IgD-negative memory B cell (primary cell): ENCODE data around the gene PLA2G6. TPM values are rescaled to one million over a fixed set of nuclear protein-coding genes. Genes with fewer than 3 reads are reported as not detected.
A peak's percentile ranks its signal among the peaks of the same experiment; 100 is the strongest.

Experiments
- H3K27ac Mint-ChIP-seq, 3 donors: one replicate each; pipeline ENCODE4 v1.8.0; 2020 to 2022; ENCODE audit warnings: mild to moderate bottlenecking in 3 of 3, mixed read lengths in 3 of 3, moderate library complexity in 1 of 3
- H3K27me3 Mint-ChIP-seq: one replicate; pipeline ENCODE4 v1.8.0; 2021; ENCODE audit warnings: mixed read lengths
- H3K36me3 Mint-ChIP-seq: one replicate; pipeline ENCODE4 v1.8.0; 2020; ENCODE audit warnings: mild to moderate bottlenecking, mixed read lengths
- H3K4me1 Mint-ChIP-seq, 3 donors: one replicate each; pipeline ENCODE4 v1.8.0; 2020 to 2022; ENCODE audit warnings: mixed read lengths in 3 of 3, mild to moderate bottlenecking in 1 of 3
- H3K4me3 Mint-ChIP-seq, 4 donors: one replicate each; pipeline ENCODE4 v1.8.0; 2020 to 2022; ENCODE audit warnings: mild to moderate bottlenecking in 4 of 4, mixed read lengths in 4 of 4, moderate library complexity in 3 of 4
- H3K9me3 Mint-ChIP-seq, 3 donors: one replicate each; pipeline ENCODE4 v1.8.0; 2020 to 2021; ENCODE audit warnings: mixed read lengths in 3 of 3, mild to moderate bottlenecking in 1 of 3
- polyA plus RNA-seq: library from polyadenylated mRNA; unstranded; fragments of 300-500 nt; fragmentation: Illumina TruSeq; gene quantifications from one replicate; pipeline ENCODE4 v1.2.3, GENCODE V29; 2021

Gene PLA2G6
- polyA plus RNA-seq, 1 donor from 2014 or later = 3.0 TPM

DNA sequence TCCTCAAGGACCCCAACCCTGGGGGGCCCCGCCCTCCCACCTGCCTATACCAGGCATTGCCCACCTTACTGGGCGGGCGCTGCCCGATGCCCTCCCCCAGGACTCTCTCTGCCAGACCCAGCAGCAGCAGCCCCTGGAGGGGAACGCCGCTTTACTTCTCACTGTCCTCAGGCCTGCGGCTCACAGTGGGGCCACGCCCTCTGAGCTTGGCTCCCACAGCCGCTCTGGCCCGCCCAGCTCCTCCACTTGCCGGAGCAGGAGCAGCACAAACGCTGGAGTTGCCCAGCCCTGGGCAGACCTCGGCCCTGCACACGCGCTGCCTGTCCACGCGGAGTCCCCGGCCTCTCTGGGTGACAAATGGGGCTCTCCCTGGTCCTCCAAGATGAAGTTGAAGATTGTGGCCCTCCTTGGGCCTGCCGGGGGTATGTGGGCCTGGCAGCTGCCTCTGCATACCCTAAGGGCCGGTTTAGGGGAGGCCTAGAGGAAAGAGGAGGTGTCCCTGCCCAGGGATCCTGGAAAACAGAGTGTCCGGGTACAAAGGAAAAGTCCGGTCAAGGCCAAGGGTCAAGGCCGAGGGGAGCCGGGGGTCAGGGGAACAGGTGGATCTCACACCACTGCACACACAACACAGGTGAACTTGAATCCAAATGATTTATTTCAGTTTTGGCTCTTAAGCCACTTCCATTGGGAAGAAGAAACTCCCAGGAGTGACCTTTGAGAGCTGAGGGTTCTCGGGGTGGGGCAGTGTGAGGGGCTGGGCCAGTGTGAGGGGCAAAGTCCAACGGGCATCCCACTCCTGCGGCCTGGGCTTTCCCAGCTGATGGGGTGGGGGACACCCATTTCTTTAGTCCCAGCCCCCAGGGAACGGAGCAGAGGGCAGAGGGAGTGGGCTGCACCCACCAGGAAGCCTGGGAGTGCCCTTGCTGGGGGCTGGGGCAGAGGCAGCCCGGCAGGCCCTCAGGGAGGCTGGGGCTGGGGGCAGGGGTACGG is 70.5 kb downstream of the PLA2G6 start:
- Mint-ChIP-seq H3K9me3 (no peaks in the 10 kb centered on the region), H3K27ac (peak overlapping the region in 1 of 3 donors; percentile 74), H3K4me1 (peaks cover 2 to 4% (median 2%) of the 10 kb centered on the region in 3 donors), H3K27me3 (no peaks in the 10 kb centered on the region), H3K4me3 (no peak overlapping the region), H3K36me3 (peaks cover 5% of the 10 kb centered on the region)

DNA sequence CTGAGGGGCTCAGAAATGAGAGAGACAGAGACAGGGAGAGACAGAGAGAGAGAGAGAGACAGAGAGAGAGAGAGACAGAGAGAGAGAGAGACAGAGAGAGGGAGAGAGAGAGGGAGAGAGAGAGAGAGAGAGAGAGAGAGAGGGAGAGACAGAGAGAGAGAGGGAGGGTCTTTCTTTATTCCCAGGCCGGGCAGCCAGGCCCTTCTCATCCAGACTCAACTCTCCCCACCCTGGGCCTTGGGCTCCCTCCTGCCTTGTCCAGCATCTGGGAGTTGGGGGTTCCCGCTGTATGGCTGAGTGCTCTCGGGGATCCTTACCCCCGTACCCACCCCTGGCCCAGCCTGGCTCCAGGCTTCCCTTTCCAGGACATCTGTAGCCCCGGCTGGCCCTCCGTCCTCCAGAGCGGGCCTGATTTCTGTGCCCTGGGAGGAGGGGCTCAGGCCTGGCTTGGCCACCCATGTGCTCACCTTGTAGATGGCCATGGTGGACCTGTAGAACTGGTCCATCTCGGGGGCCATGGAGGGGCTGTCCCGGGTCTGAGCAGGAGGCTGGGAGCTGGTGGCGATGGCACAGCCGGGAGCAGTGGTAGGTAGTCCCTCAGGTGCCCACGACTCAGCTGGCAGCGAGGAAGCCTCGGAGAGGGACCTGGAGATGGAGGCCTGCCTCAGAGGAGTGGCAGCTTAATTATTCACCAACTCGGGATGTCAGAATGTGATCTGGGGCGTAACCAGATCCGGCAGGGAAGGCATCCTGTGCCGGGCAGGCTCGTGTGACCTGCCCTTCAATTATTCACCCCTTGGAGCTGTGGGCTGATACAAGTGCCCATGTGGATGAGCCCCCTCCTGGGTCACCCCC is 71.4 kb downstream of the PLA2G6 start, which contains the start of gene BAIAP2L2:
BAIAP2L2 (minus strand) TSS at position 677 of the 855 bp plus-strand sequence; CDS start at position 518, 159 bp downstream.
- Mint-ChIP-seq H3K36me3 (peaks cover 5% of the 10 kb centered on the region), H3K27ac (peak within 1 kb of the TSS in 1 of 3 donors; percentile 74), H3K9me3 (no peaks in the 10 kb centered on the region), H3K27me3 (no peaks in the 10 kb centered on the region), H3K4me3 (no peak within 1 kb of the TSS), H3K4me1 (peaks cover 2 to 4% (median 2%) of the 10 kb centered on the region in 3 donors)

DNA sequence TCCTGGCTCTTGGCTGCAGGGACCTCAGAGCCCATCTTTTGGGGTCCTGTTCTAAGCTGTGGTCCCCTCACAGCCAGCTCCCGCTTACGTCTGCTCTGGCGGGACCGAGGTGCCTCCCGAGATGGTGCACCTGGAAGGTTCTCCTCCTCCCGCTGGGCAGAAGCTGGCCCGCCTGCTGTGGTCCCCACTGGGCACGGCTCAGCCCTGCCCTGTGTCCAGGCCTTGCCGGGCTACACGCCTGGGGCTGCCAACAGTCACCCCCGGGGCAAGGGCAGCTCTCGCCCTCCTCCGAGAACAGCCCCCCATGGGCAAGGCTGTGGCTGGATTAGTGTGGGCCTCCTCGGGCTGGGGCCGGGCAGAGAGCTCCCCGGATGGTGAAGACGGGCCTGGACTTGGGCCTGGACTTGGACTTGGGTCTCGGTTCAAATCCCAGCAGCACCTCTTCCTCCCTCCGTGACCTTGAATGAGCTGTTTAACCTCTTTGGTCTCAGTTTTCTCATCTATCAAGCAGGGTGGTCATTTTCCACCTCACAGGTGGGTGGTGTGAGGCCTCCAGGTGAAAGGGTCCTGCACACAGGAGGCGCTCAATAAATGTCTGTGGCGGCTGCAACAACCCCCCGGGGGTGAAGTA is 72.1 kb downstream of the PLA2G6 start:
- H3K27me3 Mint-ChIP-seq = no peaks in the 10 kb centered on the region
- H3K27ac Mint-ChIP-seq = no peak overlapping the region
- no peak overlapping the region for H3K4me3 Mint-ChIP-seq
- peaks cover 2 to 3% (median 2%) of the 10 kb centered on the region in 3 donors for H3K4me1 Mint-ChIP-seq
- H3K36me3 Mint-ChIP-seq = peaks cover 5% of the 10 kb centered on the region
- H3K9me3 Mint-ChIP-seq = no peaks in the 10 kb centered on the region

DNA sequence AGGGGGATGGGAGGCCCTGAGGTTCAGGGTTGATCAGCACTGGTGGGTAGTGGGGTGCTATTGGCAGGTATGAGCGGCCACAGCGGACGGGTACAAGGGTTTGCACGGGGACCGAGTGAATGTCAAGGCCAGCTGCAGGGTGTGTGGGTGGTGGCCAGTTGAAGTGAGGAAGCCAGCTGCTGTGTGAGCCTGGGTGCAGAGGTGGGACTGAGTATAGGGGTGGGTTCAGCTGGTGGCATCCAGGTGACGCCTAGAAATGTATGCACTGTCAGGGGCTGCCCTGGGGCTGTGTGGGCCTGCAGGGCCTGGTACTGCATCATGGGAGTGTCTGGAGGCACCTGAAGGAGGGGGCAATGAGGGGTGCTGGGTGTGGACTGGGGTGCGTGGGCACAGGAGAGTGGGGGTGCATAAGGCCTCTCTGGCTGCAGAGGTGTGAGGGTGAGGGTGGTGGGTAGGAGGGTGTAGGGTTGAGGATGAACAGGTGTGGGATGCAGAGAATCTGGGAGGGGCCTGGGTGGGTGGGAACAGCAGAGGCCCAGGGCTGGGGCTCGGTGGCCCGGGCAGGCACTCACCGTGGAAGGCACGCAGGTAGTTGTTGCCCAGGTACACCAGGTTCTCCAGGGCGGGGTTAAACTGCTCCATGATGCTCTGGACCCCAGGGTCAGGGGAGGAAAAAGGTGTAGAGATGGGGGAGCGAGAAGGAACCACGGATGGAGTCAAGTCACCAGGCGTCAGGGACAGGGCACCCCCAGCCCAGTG is 72.9 kb downstream of the PLA2G6 start:
- Mint-ChIP-seq H3K9me3 (no peaks in the 10 kb centered on the region), H3K4me1 (peaks cover 0 to 2% (median 0%) of the 10 kb centered on the region in 3 donors), H3K4me3 (no peak overlapping the region), H3K27me3 (peaks cover 1% of the 10 kb centered on the region), H3K27ac (no peak overlapping the region), H3K36me3 (peaks cover 3% of the 10 kb centered on the region)

DNA sequence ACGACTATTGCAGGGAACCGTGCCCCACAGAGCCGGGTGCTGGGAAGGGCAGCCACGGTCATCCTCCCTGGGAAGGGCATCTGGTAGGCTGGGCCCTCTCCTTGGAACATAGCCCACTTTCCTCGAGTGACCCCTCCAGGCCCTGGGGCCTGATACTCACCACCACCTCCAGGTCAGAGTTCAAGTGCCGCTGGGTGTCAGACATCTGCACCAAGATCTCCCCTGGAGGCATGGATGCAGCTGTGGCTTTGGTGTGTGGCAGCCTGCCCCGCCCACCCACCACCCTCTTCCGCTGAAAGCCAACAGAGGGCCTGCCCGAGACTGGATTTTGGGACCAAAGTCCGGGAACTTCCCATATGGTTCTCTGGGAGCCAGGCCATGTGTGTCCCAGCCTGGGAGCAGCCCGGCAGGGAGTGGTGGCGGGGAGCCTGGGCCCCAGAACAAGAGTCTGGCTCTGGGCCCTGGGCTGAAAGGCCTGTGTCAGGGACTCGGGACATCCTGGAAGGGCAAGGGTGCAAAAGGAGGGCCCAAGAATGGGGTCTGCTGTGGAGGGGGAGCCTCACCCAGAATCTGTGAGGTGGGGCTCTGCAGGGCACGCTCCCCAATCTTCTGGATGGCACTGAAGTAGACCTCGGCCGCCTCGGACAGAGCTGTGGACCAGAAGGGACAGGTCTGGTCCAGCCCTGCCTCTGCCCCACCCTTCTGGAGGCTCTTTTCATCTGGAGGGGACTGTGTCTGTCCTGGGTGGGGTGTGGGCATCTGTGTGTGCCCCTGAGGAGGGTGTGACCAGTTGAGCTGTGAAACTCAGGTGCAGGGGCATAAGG is 73.7 kb downstream of the PLA2G6 start:
- Mint-ChIP-seq H3K4me1 (peaks cover 0 to 4% (median 0%) of the 10 kb centered on the region in 3 donors), H3K27ac (no peak overlapping the region), H3K4me3 (peak overlapping the region in 1 of 4 donors; percentile 28), H3K27me3 (peaks cover 1% of the 10 kb centered on the region), H3K36me3 (peaks cover 3% of the 10 kb centered on the region), H3K9me3 (no peaks in the 10 kb centered on the region)

DNA sequence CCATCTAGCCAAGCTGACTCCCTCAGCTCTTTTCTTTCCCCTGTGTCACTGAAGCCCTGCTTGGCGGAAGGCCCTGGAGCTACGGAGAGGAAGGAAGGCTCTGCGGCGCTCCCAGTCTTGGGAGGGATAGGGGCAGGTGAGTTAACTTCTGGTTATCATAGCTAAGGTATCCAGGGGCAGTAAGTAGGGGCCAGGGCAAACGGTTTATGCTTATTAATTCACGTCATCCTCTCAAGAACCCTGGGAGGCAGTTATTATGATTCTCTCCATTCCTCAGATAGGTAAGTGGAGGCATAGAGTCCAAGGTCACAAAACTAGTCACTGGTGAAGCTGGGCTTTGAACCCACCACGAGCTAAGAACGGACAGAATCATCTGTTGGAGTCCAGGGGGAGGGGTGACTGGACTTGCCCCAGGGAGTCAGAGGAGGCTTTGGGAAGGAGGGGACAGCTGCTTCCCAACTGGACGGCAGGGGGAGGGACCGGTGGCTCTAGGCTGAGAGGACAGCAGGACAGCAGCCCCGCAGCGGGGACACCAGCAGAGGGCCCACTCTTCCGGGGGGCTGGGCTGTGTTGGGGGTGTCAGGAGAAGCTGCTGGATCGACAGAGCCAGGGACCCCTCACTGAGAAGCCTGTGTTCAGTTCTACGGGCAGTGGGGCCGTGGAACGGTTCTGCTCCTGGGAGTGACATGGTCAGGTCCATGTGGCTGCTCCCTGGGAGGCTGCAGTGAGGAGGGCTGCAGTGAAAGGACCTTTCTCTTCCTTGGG is 74.6 kb downstream of the PLA2G6 start:
- H3K4me3 Mint-ChIP-seq = no peak overlapping the region
- H3K27ac Mint-ChIP-seq = no peak overlapping the region
- peaks cover 1% of the 10 kb centered on the region for H3K27me3 Mint-ChIP-seq
- peaks cover 0 to 4% (median 0%) of the 10 kb centered on the region in 3 donors for H3K4me1 Mint-ChIP-seq
- H3K9me3 Mint-ChIP-seq = no peaks in the 10 kb centered on the region
- H3K36me3 Mint-ChIP-seq = peaks cover 3% of the 10 kb centered on the region

DNA sequence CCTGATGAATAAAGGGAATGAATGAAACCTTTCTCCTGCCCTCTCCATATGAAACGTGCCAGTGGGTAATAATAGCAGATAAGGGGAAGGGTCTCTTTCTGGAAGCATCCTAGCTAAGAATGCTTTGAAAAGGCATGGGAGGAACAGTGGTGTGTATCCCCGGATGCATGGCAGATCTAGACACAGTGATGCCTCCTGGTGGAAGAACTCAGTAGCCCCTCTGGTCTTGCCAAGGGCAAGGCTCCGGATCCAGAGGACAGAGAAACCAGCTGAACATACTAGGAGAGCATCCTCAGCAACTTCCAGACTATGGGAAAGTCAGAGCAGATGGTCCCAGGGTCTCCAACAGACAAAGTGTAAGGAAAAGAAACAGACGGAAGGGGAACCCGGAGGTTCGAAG is 77.5 kb downstream of the PLA2G6 start:
- peaks cover 3% of the 10 kb centered on the region for H3K36me3 Mint-ChIP-seq
- H3K4me1 Mint-ChIP-seq = peaks cover 0 to 4% (median 0%) of the 10 kb centered on the region in 3 donors
- peaks cover 3% of the 10 kb centered on the region for H3K27me3 Mint-ChIP-seq
- H3K27ac Mint-ChIP-seq = no peak overlapping the region
- H3K9me3 Mint-ChIP-seq = no peaks in the 10 kb centered on the region
- no peak overlapping the region for H3K4me3 Mint-ChIP-seq

DNA sequence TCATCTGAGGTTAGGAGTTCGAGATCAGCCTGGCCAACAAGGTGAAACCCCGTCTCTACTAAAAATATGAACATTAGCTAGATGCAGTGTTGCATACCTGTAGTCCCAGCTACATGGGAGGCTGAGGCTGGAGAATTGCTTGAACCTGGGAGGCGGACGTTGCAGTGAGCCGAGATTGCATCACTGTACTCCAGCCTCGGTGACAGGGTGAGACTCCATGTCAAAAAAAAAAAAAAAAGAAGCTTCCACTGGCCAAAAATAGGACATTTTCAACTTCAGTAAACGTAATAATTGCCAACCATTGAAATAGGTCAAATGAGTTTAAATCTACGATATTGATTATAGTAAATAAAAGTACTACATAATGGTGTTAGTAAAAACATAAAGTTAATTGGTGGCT is 78.0 kb downstream of the PLA2G6 start:
- Mint-ChIP-seq H3K4me3 (no peak overlapping the region), H3K27me3 (peaks cover 3% of the 10 kb centered on the region), H3K36me3 (peaks cover 3% of the 10 kb centered on the region), H3K9me3 (no peaks in the 10 kb centered on the region), H3K27ac (no peak overlapping the region), H3K4me1 (peaks cover 0 to 4% (median 0%) of the 10 kb centered on the region in 3 donors)

DNA sequence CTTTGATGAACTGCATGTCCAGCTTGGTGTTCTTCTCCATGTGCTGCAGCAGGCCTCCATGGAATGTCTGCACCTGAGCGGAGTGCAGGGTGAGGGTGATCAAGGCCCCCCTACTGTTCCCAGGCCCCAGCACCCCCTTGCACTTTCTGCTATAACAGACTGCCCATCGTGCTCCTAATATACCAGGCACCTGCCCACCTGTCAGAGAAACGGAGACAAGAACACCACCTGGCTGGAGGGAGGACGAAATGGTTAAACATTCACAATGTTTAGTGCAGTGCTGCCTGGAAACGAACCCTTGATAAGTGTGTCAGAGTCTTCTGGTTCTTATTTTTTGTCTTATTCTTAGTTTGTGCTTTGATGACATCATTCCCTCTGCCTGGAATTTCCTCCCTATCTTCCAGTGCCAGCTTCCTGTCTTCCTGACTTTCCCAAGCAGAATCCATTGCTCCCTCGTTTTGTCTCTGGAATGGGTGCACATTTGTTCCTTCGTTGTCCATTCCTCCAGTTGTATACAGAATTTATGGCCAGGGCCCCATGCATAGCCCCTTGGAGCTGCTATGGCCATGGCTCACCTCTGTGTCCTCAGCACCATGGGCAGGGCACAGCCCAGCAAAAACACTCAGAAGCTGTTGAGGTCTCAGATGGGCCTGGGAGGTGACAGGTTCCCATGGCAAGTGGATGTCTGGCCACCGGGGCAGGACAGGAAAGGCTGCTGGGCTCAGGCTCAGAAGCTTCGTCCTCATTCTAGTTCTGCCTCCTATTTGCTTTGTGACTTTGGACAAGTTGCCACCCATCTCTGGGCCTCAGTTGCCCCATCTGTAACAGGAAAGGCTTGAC is 83.0 kb downstream of the PLA2G6 start:
- H3K27ac Mint-ChIP-seq = no peak overlapping the region
- H3K4me3 Mint-ChIP-seq = no peak overlapping the region
- peaks cover 0 to 4% (median 1%) of the 10 kb centered on the region in 3 donors for H3K4me1 Mint-ChIP-seq
- peaks cover 11% of the 10 kb centered on the region for H3K36me3 Mint-ChIP-seq
- H3K27me3 Mint-ChIP-seq = peaks cover 2% of the 10 kb centered on the region
- H3K9me3 Mint-ChIP-seq = no peaks in the 10 kb centered on the region

DNA sequence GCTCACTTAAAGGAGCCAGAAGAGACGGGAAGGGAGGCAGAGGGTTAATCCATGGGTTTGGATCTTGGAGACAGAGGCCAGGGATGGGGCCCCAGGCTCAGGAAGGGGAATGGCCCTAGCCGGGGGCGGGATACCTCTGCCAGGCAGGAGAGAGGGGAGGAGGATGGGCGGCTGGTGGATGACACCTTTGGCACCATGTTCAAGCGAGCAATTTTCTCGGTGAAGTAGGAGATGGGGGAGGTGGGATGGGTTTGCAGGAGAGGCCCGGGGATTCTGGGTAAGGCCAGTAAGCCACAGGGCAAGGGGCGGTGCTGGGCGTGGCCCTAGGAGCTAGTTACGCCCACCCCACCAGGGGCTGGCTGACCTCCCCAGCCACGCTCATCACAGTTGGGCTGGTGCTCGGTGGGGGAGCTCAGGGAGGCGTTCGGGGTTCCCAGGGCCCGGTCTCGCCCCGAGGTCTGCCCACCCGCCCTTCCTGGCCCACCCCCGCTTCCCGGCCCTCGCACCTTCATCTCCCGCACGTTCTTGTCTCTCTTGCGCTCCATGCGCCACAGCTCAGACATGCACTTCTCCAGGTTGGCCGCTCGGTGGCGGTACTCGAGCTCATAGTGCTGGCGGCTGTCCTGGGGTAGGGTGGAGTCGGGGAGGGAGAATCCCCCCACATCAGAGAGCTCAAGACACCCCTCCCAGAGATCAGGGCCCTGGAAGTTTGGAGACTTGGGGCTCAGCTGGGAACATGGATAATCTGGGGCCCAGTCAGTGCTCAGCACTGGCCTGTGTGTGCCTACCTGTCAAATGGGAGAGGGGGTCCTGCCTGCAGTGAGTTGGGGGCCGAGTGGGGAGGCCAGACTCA is 83.8 kb downstream of the PLA2G6 start:
- H3K27ac Mint-ChIP-seq = no peak overlapping the region
- peaks cover 2% of the 10 kb centered on the region for H3K27me3 Mint-ChIP-seq
- H3K4me1 Mint-ChIP-seq = peaks cover 0 to 1% (median 1%) of the 10 kb centered on the region in 3 donors

DNA sequence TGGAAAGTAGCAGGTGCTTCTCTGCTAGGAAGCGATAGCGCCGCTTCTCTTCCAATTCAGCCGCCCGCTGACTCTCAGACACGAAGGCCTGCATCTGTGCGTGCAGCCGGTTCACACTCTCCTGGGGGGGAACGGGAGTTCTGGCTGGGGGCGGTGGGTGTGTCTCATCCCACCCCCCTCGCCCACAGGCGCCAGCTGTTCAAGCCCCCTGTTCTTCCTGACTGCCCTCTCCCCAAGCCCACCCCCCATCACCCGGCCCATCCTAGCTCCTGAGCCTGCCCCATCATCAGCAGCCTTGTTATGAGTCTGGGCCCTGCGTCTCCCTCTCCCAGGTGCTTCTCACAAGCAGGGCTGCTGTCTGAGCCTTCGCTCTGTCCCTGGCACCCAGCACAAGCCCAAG is 84.6 kb downstream of the PLA2G6 start:
- Mint-ChIP-seq H3K27ac (no peak overlapping the region), H3K4me1 (peaks cover 0 to 1% (median 1%) of the 10 kb centered on the region in 3 donors), H3K27me3 (peaks cover 2% of the 10 kb centered on the region), H3K9me3 (no peaks in the 10 kb centered on the region), H3K4me3 (no peak overlapping the region), H3K36me3 (peaks cover 13% of the 10 kb centered on the region)

More for the DNA sequence above, 83.8 kb downstream of the PLA2G6 start:
- Mint-ChIP-seq H3K9me3 (no peaks in the 10 kb centered on the region), H3K4me3 (no peak overlapping the region), H3K36me3 (peaks cover 11% of the 10 kb centered on the region)
